Gastroesophageal sphincter (tissue), 4 donors: ENCODE results near the gene KCNJ18. TPM values are rescaled to one million over a fixed set of nuclear protein-coding genes. Genes with fewer than 3 reads are reported as not detected.
"Not testable (repeated sequence)": the region's sequence is repeated elsewhere in the genome, so short reads cannot be mapped to it uniquely, and the experiment has no call there.

Source experiments
- ATAC-seq: fragments of 150-250 bp; one replicate; pipeline ENCODE4 v1.9.1; 2016; ENCODE audit warnings: mild to moderate bottlenecking, moderate library complexity
- H3K27ac ChIP-seq, 4 donors: fragments of 200-600 bp; sonication (generic) in 3 of 4; 1 replicate in 3 of 4; 2 replicates in 1 of 4; pipeline ENCODE4 v1.5.1; 2016 to 2019
- H3K27me3 ChIP-seq: fragments of 200-600 bp; sonication (generic); one replicate; pipeline ENCODE4 v1.5.1; 2019
- H3K36me3 ChIP-seq, 2 donors: fragments of 200-600 bp; sonication (generic); one replicate each; pipeline ENCODE4 v1.5.1; 2019; ENCODE audit warnings: control low read depth in 1 of 2
- H3K4me1 ChIP-seq, 3 donors: fragments of 200-600 bp; sonication (generic); 1 replicate in 2 of 3; 2 replicates in 1 of 3; pipeline ENCODE4 v1.5.1; 2016 to 2019; ENCODE audit warnings: control low read depth in 2 of 3
- H3K4me3 ChIP-seq, 2 donors: fragments of 200-600 bp; sonication (generic); one replicate each; pipeline ENCODE4 v1.5.1; 2019; ENCODE audit warnings: mild to moderate bottlenecking in 1 of 2, moderate library complexity in 1 of 2
- H3K9me3 ChIP-seq, 3 donors: fragments of 200-600 bp; sonication (generic); one replicate each; pipeline ENCODE4 v1.5.1; 2017 to 2019; ENCODE audit warnings: control low read depth in 2 of 3
- EP300 ChIP-seq: sonication (generic); formaldehyde crosslinking; IDR thresholded peaks from one replicate; pipeline ENCODE4 v1.6.1; 2017; ENCODE audit warnings: antibody characterized with exemption, mild to moderate bottlenecking
- POLR2A ChIP-seq, 2 donors: fragments of 450-650 bp; IDR thresholded peaks; one replicate each; pipeline ENCODE4 v1.6.1; 2017; ENCODE audit warnings: antibody characterized with exemption in 2 of 2, mild to moderate bottlenecking in 2 of 2, moderate library complexity in 1 of 2
- POLR2AphosphoS5 ChIP-seq: sonication (generic); formaldehyde crosslinking; IDR thresholded peaks from one replicate; pipeline ENCODE4 v1.6.1; 2017; ENCODE audit warnings: antibody characterized with exemption
- WGBS, 2 donors: methylation state at CpG; one replicate each; pipeline ENCODE4 v1.1.5; 2018; ENCODE audit warnings: low coverage in 1 of 2; 5-methylcytosine and 5-hydroxymethylcytosine counted together
- total RNA-seq, 4 donors: library from RNA; depleted of rRNA; stranded (reverse); fragments of >200 nt; gene quantifications; one replicate each; pipeline ENCODE4 v1.1.0, GENCODE V29; 2016
- TF ChIP-seq, protein P1 (sequence below), 4 experiments: fragments of 200-600 bp in 2 of 4; fragments of 450-650 bp in 2 of 4; sonication (generic) in 1 of 4; IDR thresholded peaks; one replicate each; pipeline ENCODE4 v1.5.1; 2017 to 2019; ENCODE audit warnings: antibody characterized with exemption in 4 of 4, mild to moderate bottlenecking in 2 of 4, moderate library complexity in 2 of 4

KCNJ18 gene
- total RNA-seq, 4 donors from 2014 or later = not detected

DNA sequence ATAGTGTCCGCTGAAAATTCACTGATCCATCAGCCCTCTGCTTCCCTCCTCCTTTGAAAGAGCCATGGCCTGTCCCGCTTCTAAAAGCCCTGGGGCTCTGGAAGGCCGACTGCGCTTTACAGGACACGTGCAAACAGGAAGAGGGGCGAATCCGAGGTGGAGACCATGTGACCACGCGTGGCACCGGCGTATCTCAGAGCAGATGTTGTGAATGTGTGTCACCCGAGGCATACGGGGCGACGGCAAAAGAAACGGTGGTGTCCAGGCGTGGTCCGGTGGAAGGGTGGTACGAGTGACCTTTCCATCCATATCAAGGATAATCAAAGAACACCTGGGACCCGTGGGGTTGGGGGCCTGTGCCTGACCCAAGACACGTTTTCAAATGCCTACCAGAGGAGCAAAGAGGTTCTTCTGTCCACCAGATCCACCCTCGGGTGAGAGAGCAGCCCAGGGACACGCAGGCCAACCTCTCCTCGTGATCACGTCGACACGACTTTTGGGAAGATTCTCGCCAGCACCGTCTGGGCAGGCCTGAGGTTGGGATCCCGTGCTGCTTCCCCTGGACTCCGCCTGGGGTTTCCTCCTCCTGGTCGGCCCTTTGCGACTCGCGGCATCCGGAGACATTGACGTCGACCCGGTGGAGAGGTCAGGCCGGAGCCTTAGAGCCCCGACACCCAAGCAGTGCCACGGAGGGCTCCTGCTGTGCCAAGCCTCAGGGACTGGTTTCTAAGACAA lies 7.1 kb upstream of the KCNJ18 start:
- H3K27ac ChIP-seq, ATAC-seq, H3K4me1 ChIP-seq, H3K4me3 ChIP-seq, H3K36me3 ChIP-seq: not testable (repeated sequence)
- 80 to 90% methylated on average over 4 to 8 of the region's 42 CpGs for WGBS, 2 donors
- Histone ChIP-seq H3K27me3 (peaks cover 11% of the 10 kb centered on the region), H3K9me3 (peaks cover 0 to 10% (median 0%) of the 10 kb centered on the region in 3 donors)

DNA sequence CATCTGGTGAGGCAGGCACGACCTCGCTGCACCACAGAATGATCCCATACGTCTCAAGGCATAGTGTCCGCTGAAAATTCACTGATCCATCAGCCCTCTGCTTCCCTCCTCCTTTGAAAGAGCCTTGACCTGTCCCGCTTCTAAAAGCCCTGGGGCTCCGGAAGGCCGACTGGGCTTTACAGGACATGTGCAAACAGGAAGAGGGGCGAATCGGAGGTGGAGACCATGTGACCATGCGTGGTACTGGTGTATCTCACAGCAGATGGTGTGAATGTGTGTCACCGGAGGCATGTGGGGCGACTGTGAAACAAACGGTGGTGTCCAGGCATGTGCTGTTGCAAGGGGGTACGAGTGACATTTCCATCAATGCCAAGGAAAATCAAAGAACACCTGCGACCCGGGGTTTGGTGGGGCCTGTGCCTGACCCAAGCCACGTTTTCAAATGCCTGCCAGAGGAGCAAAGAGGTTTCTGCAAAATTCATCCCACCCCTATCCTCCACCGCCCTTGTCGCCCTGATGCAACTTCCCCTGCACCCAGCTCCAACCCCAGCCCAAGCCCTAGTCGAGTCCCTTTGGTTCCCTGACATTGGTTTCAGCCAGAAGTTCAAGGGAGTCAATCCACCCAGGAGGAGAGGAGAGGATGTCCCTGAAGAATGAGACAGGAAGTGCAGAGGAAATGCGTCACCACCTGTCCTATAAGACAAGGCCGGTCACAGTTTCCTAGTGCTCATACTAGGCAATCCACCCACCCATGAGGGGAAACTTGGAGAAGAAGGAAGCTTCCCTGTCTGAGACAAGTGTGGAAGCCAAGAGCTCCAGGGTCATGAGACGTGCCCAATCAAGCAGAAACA lies 5.9 kb upstream of the KCNJ18 start:
- Histone ChIP-seq H3K4me3 (no peak overlapping the region), H3K27me3 (peaks cover 11% of the 10 kb centered on the region), H3K36me3 (no peaks in the 10 kb centered on the region), H3K9me3 (peaks cover 0 to 10% (median 0%) of the 10 kb centered on the region in 3 donors), H3K27ac (no peak overlapping the region), H3K4me1 (no peaks in the 10 kb centered on the region)
- no peak for ATAC-seq
- no peak for TF ChIP-seq EP300
- no peak for TF ChIP-seq POLR2A (IDR thresholded peaks at IDR 0.05)
- TF ChIP-seq, protein P1, sequence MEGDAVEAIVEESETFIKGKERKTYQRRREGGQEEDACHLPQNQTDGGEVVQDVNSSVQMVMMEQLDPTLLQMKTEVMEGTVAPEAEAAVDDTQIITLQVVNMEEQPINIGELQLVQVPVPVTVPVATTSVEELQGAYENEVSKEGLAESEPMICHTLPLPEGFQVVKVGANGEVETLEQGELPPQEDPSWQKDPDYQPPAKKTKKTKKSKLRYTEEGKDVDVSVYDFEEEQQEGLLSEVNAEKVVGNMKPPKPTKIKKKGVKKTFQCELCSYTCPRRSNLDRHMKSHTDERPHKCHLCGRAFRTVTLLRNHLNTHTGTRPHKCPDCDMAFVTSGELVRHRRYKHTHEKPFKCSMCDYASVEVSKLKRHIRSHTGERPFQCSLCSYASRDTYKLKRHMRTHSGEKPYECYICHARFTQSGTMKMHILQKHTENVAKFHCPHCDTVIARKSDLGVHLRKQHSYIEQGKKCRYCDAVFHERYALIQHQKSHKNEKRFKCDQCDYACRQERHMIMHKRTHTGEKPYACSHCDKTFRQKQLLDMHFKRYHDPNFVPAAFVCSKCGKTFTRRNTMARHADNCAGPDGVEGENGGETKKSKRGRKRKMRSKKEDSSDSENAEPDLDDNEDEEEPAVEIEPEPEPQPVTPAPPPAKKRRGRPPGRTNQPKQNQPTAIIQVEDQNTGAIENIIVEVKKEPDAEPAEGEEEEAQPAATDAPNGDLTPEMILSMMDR (IDR thresholded peaks at IDR 0.05) = no peak
- TF ChIP-seq POLR2AphosphoS5 = no peak
- 58 to 72% methylated on average over 13 to 14 of the region's 23 CpGs for WGBS, 2 donors

DNA sequence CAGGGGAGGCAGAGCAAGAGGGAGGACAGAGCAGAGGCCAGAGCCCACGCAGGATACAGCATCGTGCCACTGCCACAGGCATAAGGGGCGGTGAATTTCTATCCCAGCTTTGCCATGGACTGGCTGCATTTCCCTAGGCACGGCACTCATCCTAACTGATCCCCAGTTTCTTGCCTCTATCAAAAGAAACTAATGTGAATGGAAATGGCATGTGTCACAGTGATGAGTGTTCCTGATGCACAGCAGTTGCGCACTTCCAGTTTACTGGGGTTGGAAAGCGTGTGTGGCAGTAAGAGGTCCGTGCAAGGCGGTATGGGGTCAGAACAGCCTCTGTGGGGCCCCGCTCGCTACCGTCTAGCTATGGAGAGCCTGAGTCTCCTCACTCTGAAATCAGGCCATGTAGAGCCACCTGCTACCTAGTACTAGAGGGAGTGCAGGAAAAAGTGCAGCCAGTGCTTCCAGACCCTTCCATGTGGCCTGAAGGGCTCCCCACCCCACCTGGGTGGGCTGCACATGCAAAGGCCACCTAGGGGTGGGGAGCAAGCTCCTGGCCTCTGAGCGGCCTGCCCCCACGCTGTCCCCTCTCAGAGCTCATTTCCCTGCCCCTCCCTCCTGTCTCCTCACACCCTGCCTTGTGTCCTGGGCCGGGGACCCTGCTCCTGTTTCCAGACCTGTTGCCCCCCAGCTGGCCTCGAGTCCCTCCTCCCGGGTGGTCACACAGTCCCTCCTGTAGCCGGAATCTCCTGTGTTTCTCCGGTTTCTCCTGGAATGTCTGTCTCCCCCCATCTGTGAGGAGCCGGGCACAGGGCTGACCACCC lies 5.0 kb upstream of the KCNJ18 start:
- peaks cover 0 to 10% (median 0%) of the 10 kb centered on the region in 3 donors for H3K9me3 ChIP-seq
- H3K4me1 ChIP-seq = no peaks in the 10 kb centered on the region
- no peak overlapping the region for H3K27ac ChIP-seq
- ATAC-seq = no peak
- TF ChIP-seq POLR2A (IDR thresholded peaks at IDR 0.05) (no peak), EP300 (no peak), POLR2AphosphoS5 (no peak)
- TF ChIP-seq, protein P1 (IDR thresholded peaks at IDR 0.05) = no peak
- peaks cover 11% of the 10 kb centered on the region for H3K27me3 ChIP-seq
- WGBS, 2 donors = 71 to 80% methylated on average over 14 to 15 of the region's 19 CpGs
- H3K4me3 ChIP-seq = no peak overlapping the region
- H3K36me3 ChIP-seq = no peaks in the 10 kb centered on the region

DNA sequence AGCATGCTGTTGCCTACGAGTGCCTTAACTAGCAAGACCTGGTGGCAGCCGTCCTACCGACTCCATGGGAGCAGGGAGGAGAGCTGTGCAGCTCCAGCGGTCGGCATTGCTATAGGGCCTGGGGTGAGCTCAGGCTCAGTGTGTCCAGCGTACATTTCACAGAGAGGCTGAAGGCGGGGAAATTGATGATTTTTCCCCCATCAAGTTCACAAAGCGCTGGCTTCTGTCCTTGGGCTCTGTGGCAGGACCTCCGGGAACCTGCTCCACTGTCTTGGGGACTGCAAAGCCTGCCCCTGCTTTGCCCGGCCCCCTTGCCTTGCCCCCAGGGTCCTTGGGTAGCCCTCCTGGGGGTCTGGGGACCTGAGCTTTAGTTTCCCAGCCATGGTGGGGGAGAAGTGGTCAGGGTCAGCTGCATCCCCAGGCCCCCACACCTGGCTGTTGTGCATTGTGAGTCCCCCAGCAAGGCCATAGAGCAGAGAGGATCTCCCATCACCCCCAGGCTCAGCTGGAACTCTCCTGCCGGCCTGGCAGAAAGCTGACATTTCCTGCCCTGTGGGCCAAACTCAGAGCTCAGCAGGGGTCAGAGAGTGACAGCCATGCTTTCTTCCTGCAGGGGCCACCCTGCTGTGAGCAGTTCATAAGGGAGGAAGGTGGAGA lies 3.9 kb upstream of the KCNJ18 start:
- Histone ChIP-seq H3K36me3 (no peaks in the 10 kb centered on the region), H3K27me3 (peaks cover 11% of the 10 kb centered on the region), H3K9me3 (peaks cover 0 to 10% (median 0%) of the 10 kb centered on the region in 3 donors), H3K4me3 (no peak overlapping the region), H3K4me1 (no peaks in the 10 kb centered on the region), H3K27ac (no peak overlapping the region)
- no peak for TF ChIP-seq POLR2A (IDR thresholded peaks at IDR 0.05)
- TF ChIP-seq POLR2AphosphoS5 = no peak
- TF ChIP-seq, protein P1 (IDR thresholded peaks at IDR 0.05) = no peak
- no peak for TF ChIP-seq EP300
- ATAC-seq = no peak
- 78% methylated on average over 4 of the region's 11 CpGs for WGBS, 2 donors
